Adrenal gland (tissue), 12 donors: Measurements from ENCODE around the gene OAF. TPM values are rescaled to one million over a fixed set of nuclear protein-coding genes. Genes with fewer than 3 reads are reported as not detected.

Experiments
- DNase-seq, 7 donors: peaks; one replicate each; pipeline ENCODE4 v3.0.0-alpha.2; 2019 to 2020
- H3K27ac ChIP-seq, 5 donors: fragments of 200-600 bp; sonication (generic) in 4 of 5; 1 replicate in 3 of 5; 2 replicates in 2 of 5; pipeline versions ENCODE4 v1.5.1 to v1.8.0; 2016 to 2020; ENCODE audit warnings: mild to moderate bottlenecking in 1 of 5
- H3K27me3 ChIP-seq: fragments of 200-600 bp; 2 replicates; pipeline ENCODE4 v1.8.0; 2021
- H3K36me3 ChIP-seq, 2 donors: fragments of 200-600 bp; replicated peaks in 1 of 2; 1 replicate in 1 of 2; 2 replicates in 1 of 2; pipeline versions ENCODE4 v1.5.1 to v1.8.0; 2018 to 2022
- H3K4me1 ChIP-seq, 2 donors: fragments of 200-600 bp; replicated peaks in 1 of 2; 1 replicate in 1 of 2; 2 replicates in 1 of 2; pipeline versions ENCODE4 v1.5.1 to v1.8.0; 2018 to 2021
- H3K4me3 ChIP-seq, 4 donors: fragments of 200-600 bp; sonication (generic) in 3 of 4; one replicate each; pipeline ENCODE4 v1.5.1; 2016 to 2018
- H3K9me3 ChIP-seq, 3 donors: fragments of 200-600 bp; sonication (generic) in 1 of 3; replicated peaks in 1 of 3; 1 replicate in 2 of 3; 2 replicates in 1 of 3; pipeline versions ENCODE4 v1.5.1 to v1.8.0; 2016 to 2021
- POLR2A ChIP-seq, 2 donors: fragments of 450-650 bp; IDR thresholded peaks; one replicate each; pipeline ENCODE4 v1.6.1; 2017; ENCODE audit warnings: antibody characterized with exemption in 2 of 2, mild to moderate bottlenecking in 2 of 2, moderate library complexity in 1 of 2
- WGBS, 4 donors: extraction: QIAGEN DNeasy Blood & Tissue Kit in 2 of 4; methylation state at CpG; one replicate each; pipeline versions ENCODE4 v1.1.5 to v1.1.7; 2013 to 2017; 5-methylcytosine and 5-hydroxymethylcytosine counted together
- intact Hi-C, 2 donors: fragments of 100-400 bp; cut with DNase I; formaldehyde crosslinking; loops; one replicate each; pipeline versions ENCODE4 v1.14.1 to v1.15.0; 2022 to 2023
- polyA plus RNA-seq, 3 donors: library from polyadenylated mRNA; stranded (reverse); fragments of 200-250 nt in 2 of 3; fragments of 350-450 nt in 1 of 3; fragmentation: Illumina TruSeq in 1 of 3; extraction: RNeasy Lipid Tissue Mini Kit (QIAGEN cat#74804) in 1 of 3; gene quantifications; one replicate each; pipeline ENCODE4 v1.2.3, GENCODE V29; 2013 to 2014
- total RNA-seq, 9 donors: library from RNA; depleted of rRNA in 4 of 9; stranded (reverse); fragments of >200 nt in 4 of 9; fragments of 120-200 nt in 1 of 9; fragmentation: NEBNext Ultra II Directional in 1 of 9; extraction: Animal tissue kit (Norgen Biotek cat#: 25700) in 1 of 9; gene quantifications; one replicate each; pipeline versions ENCODE4 v1.1.0 to v1.2.4, GENCODE V29; 2013 to 2023
- TF ChIP-seq, protein P1 (sequence below), 6 experiments: fragments of 450-650 bp in 4 of 6; fragments of 200-600 bp in 2 of 6; sonication (generic) in 1 of 6; IDR thresholded peaks; 1 replicate in 5 of 6; 2 replicates in 1 of 6; pipeline versions ENCODE4 v1.5.1 to v1.8.0; 2016 to 2021; ENCODE audit warnings: antibody characterized with exemption in 6 of 6, mild to moderate bottlenecking in 2 of 6, moderate library complexity in 1 of 6
- donor health status: healthy with polysubstance abuse.
- donor health status: Bipolar disorder and iron deficiency.
- donor health status: DM: yes; HTN: yes; CAD: no.
- donor health status: DM: no; HTN: no; CAD: no.
- donor health status: DM: no; HTN: no; CAD: no.
- donor health status: DM: yes; HTN: yes; CAD: no.

OAF gene
- total and polyA plus RNA-seq, 12 donors = 67.7 to 253 (median 169) TPM

DNA sequence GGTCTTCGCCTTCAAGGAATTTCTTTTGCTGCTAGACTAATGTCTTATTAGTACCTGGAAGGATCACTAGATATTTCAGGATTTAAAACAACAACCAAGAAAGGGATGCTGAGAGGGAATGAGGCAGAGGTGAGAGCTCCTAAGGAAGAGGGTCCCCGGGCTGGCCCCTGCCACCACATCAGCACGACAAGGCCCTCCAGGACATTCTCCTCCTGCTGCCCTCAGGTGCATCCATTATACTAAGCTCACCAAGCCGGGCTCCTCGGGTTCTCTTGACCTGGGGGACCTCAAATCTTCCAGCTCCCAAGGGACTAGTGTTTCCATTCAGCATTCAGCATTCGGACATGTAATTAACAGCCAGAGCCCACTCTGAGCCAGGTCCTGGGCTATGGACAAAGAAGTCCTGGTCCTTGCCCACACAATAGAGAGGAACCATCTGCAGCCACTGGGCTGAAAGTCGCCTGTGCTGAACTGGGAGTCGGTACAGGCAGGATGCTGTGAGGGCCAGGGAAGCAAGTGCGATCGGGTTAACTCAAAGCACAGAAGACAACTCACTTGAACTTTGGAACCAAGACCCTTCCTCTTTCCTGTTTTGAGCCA lies 29.4 kb upstream of the OAF start:
- TF ChIP-seq POLR2A (IDR thresholded peaks at IDR 0.05) = no peak
- Histone ChIP-seq H3K27ac (no peak overlapping the region), H3K36me3 (no peaks in the 10 kb centered on the region), H3K4me3 (no peak overlapping the region), H3K27me3 (no peaks in the 10 kb centered on the region), H3K4me1 (peaks cover 18 to 25% of the 10 kb centered on the region in 2 donors), H3K9me3 (no peaks in the 10 kb centered on the region)
- peak in 3 of 7 donors; percentile 6 to 17 (median 11) for DNase-seq
- intact Hi-C loops = no loop called here
- 90 to 97% (median 92%) methylated on average over 8 to 10 of the region's 10 CpGs for WGBS, 4 donors

DNA sequence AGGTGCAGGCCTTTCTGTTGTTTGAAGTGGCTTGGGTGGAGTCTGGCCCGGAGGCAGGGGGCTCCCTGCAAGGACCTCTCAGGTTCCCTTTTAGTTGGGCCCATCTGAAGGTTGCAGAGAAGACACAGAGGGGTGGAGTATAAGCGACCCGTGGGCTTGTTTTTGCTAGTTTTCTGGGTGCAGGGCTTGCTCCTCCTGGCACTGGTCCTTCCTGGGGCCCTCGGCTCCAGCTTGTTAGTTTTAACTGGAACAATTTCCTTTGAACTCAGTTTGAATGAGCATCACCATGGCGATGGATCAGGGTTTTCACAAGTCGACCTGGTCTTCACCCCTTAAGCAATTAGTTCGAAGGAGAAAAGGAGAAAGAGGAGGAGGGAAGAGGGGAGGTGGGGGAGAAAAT lies 28.5 kb upstream of the OAF start:
- 73 to 82% (median 78%) methylated on average over 7 of the region's 7 CpGs for WGBS, 4 donors
- Histone ChIP-seq H3K4me1 (peaks cover 18 to 30% of the 10 kb centered on the region in 2 donors), H3K27ac (no peak overlapping the region), H3K36me3 (no peaks in the 10 kb centered on the region), H3K4me3 (no peak overlapping the region), H3K9me3 (no peaks in the 10 kb centered on the region), H3K27me3 (no peaks in the 10 kb centered on the region)
- DNase-seq = peak in 2 of 7 donors; percentile 11 to 34
- intact Hi-C loops = no loop called here
- TF ChIP-seq, protein P1, sequence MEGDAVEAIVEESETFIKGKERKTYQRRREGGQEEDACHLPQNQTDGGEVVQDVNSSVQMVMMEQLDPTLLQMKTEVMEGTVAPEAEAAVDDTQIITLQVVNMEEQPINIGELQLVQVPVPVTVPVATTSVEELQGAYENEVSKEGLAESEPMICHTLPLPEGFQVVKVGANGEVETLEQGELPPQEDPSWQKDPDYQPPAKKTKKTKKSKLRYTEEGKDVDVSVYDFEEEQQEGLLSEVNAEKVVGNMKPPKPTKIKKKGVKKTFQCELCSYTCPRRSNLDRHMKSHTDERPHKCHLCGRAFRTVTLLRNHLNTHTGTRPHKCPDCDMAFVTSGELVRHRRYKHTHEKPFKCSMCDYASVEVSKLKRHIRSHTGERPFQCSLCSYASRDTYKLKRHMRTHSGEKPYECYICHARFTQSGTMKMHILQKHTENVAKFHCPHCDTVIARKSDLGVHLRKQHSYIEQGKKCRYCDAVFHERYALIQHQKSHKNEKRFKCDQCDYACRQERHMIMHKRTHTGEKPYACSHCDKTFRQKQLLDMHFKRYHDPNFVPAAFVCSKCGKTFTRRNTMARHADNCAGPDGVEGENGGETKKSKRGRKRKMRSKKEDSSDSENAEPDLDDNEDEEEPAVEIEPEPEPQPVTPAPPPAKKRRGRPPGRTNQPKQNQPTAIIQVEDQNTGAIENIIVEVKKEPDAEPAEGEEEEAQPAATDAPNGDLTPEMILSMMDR (IDR thresholded peaks at IDR 0.05) = no peak
- no peak for TF ChIP-seq POLR2A (IDR thresholded peaks at IDR 0.05)

DNA sequence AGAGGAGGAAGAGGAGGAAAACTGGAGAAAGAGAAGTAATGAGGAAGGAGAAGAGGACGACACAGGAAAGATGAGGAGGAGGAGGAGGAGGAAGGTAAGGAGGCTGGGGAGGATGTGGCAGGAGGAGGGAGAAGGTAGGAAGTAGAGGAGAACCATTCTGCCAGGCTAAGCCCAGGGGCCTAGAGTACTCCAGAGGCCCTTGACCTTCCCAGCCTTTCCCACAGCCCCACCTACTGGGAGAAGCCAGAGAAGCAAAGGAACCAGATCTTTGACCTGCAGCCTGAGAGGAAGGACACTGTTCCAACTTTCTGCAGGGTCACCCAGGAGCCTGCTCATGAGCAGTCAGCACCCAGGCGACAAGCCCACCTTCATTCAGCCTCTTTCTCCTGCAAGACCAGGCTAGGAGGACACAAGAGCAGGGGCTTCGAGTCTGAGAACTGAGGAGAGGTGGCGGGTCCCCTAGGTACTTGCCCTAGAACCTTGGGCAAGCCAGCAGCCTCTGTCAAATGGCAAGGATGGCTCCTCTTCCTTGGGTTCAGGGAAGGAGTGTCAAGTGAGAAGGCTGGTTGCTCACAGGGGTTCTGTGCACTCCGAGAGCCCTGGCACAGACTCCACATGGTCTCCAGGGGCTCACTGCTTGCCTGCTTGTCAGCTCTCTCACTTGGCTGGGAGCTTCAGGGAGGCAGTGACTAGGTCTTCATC lies 27.9 kb upstream of the OAF start:
- peak in 5 of 7 donors; percentile 47 to 65 (median 53) for DNase-seq
- intact Hi-C loops = no loop called here
- Histone ChIP-seq H3K36me3 (no peaks in the 10 kb centered on the region), H3K27me3 (no peaks in the 10 kb centered on the region), H3K27ac (no peak overlapping the region), H3K4me1 (peaks cover 18 to 36% of the 10 kb centered on the region in 2 donors), H3K9me3 (no peaks in the 10 kb centered on the region), H3K4me3 (no peak overlapping the region)
- TF ChIP-seq, protein P1 (IDR thresholded peaks at IDR 0.05) = peak in 2 of 6 experiments; percentile 22 to 33
- TF ChIP-seq POLR2A (IDR thresholded peaks at IDR 0.05) = no peak
- WGBS, 4 donors = 80 to 86% (median 84%) methylated on average over 1 to 5 of the region's 5 CpGs

DNA sequence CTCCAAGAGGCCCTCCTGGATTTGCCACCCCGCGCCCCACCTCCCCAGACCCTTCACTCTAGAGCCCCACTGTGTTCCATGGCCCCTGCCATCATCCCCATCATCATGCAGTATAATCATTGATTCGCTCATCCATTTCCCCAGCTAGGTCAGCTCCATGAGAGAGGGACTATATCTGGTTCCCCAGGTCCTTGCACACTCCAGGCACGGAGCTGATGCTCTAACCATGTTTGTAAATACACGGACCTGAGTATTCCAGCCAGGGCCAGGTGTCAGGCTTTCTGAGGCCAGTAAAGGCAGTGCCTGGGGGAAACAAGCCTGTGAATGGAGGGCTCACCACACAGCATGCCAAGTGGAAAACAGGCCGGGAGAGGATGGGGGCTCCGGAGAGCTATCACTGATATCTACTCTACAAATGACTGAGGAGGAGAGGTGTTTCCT lies 27.1 kb upstream of the OAF start:
- no peaks in the 10 kb centered on the region for H3K36me3 ChIP-seq
- WGBS, 4 donors = 88 to 95% (median 94%) methylated on average over 7 of the region's 7 CpGs
- peak overlapping the region in 1 of 5 donors; percentile 80 for H3K27ac ChIP-seq
- DNase-seq = peak in 2 of 7 donors; percentile 16 to 44
- TF ChIP-seq, protein P1 (IDR thresholded peaks at IDR 0.05) = no peak
- no peak for TF ChIP-seq POLR2A (IDR thresholded peaks at IDR 0.05)
- intact Hi-C loops = no loop called here
- H3K4me3 ChIP-seq = no peak overlapping the region
- peaks cover 18 to 36% of the 10 kb centered on the region in 2 donors for H3K4me1 ChIP-seq
- H3K27me3 ChIP-seq = no peaks in the 10 kb centered on the region
- H3K9me3 ChIP-seq = no peaks in the 10 kb centered on the region
